PFSK-1 (cell line): ENCODE measurements around the gene PARD6B.

Experiments used
- FOXP2 ChIP-seq: optimal IDR thresholded peaks from 2 replicates; pipeline ENCODE3; 2011; ENCODE audit warnings: borderline replicate concordance, control low read depth, inconsistent platforms; ENCODE audit not compliant: insufficient read depth; ENCODE audit errors: extremely low read length, extremely low read depth
- POLR2AphosphoS5 ChIP-seq: IDR thresholded peaks from 2 replicates; pipeline ENCODE4 v1.6.1; 2012; ENCODE audit warnings: low read depth, mild to moderate bottlenecking, control low read depth, low read length, moderate library complexity
- REST ChIP-seq, 2 experiments: IDR thresholded peaks; 2 replicates each; pipeline versions ENCODE4 v1.6.1 to v1.8.0; 2011 to 2012; ENCODE audit warnings: low read depth in 2 of 2, low read length in 2 of 2, control low read depth in 1 of 2, inconsistent platforms in 1 of 2, mild to moderate bottlenecking in 1 of 2, moderate library complexity in 1 of 2; ENCODE audit not compliant: insufficient read depth in 1 of 2
- SIN3A ChIP-seq: IDR thresholded peaks from 2 replicates; pipeline ENCODE4 v1.6.1; 2012; ENCODE audit warnings: mild to moderate bottlenecking, low read length, moderate library complexity, borderline replicate concordance; ENCODE audit not compliant: insufficient read depth
- TAF1 ChIP-seq: IDR thresholded peaks from 2 replicates; pipeline ENCODE4 v1.6.1; 2012; ENCODE audit warnings: low read length, control low read depth, borderline replicate concordance; ENCODE audit not compliant: insufficient read depth

The PARD6B gene

GRCh38 chr20:50722424-50723155 lies 8.8 kb upstream of the PARD6B start:
- TF ChIP-seq REST (IDR thresholded peaks at IDR 0.05; ENCODE audit: insufficient read depth in 1 of 2, low read depth in 2 of 2, low read length in 2 of 2): no peak
- TF ChIP-seq FOXP2: no peak
- no peak for TF ChIP-seq TAF1
- TF ChIP-seq SIN3A: no peak
- no peak for TF ChIP-seq POLR2AphosphoS5

DNA sequence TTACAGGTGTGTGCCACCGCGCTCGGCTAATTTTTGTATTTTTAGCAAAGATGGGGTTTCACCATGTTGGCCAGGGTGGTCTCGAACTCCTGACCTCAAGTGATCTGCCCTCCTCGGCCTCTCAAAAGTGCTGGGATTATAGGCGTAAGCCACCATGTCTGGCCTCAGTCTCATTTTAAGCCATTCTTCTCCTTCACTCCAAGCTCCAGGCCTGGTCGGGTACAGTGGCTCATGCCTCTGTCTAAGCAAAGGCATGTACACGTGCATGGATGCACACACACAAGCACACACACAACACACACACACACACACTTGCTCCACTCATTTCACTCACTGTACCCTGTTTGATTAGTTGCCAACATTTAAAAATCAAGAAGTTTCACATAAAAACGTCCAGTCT lies 7.7 kb upstream of the PARD6B start:
- TF ChIP-seq TAF1: no peak
- TF ChIP-seq FOXP2: no peak
- TF ChIP-seq REST (IDR thresholded peaks at IDR 0.05; ENCODE audit: insufficient read depth in 1 of 2, low read depth in 2 of 2, low read length in 2 of 2): no peak
- TF ChIP-seq SIN3A: no peak
- TF ChIP-seq POLR2AphosphoS5: no peak

GRCh38 chr20:50724112-50724725 lies 7.2 kb upstream of the PARD6B start:
- no peak for TF ChIP-seq REST (IDR thresholded peaks at IDR 0.05; ENCODE audit: insufficient read depth in 1 of 2, low read depth in 2 of 2, low read length in 2 of 2)
- TF ChIP-seq FOXP2: no peak
- TF ChIP-seq TAF1: no peak
- no peak for TF ChIP-seq SIN3A

- no peak for TF ChIP-seq REST (IDR thresholded peaks at IDR 0.05; ENCODE audit: insufficient read depth in 1 of 2, low read depth in 2 of 2, low read length in 2 of 2)
- TF ChIP-seq SIN3A: no peak
- TF ChIP-seq FOXP2: no peak
- TF ChIP-seq TAF1: no peak
- TF ChIP-seq POLR2AphosphoS5: no peak
Measured at GRCh38 chr20:50724851-50725723, 6.3 kb upstream of the PARD6B start.
